DOHH2 (cell line): ENCODE data around the gene SF3A2.
A peak's percentile ranks its signal among the peaks of the same experiment; 100 is the strongest.

Experiments
- H3F3A ChIP-seq: fragments of 200-600 bp; sonication (generic), shearing (Covaris generic); 2 replicates; pipeline ENCODE4 v1.6.0; 2016; ENCODE audit warnings: antibody characterized with exemption, mild to moderate bottlenecking; ENCODE audit not compliant: control insufficient read depth, insufficient read depth
- H3K27ac ChIP-seq: fragments of 200-600 bp; sonication (generic); 2 replicates; pipeline ENCODE4 v1.5.1; 2014; ENCODE audit warnings: low read depth, mild to moderate bottlenecking, low read length, moderate library complexity
- H3K27me3 ChIP-seq: fragments of 200-600 bp; sonication (generic); 2 replicates; pipeline ENCODE4 v1.6.1; 2014; ENCODE audit warnings: mild to moderate bottlenecking, low read length, mixed read lengths; ENCODE audit not compliant: control insufficient read depth
- H3K36me3 ChIP-seq: fragments of 200-600 bp; sonication (generic); 2 replicates; pipeline ENCODE4 v1.6.1; 2014; ENCODE audit warnings: mild to moderate bottlenecking, low read length, moderate library complexity, mixed read lengths; ENCODE audit not compliant: control insufficient read depth
- H3K4me1 ChIP-seq: fragments of 200-600 bp; sonication (generic); 2 replicates; pipeline ENCODE4 v1.6.1; 2014; ENCODE audit warnings: mild to moderate bottlenecking, low read length, mixed read lengths; ENCODE audit not compliant: control insufficient read depth
- H3K4me2 ChIP-seq: fragments of 200-600 bp; sonication (generic); 2 replicates; pipeline ENCODE4 v1.6.0; 2014; ENCODE audit warnings: mild to moderate bottlenecking, low read length, moderate library complexity
- H3K4me3 ChIP-seq: fragments of 200-600 bp; sonication (generic); 2 replicates; pipeline ENCODE4 v1.5.1; 2014; ENCODE audit warnings: mild to moderate bottlenecking, low read length, mixed read lengths
- H3K79me2 ChIP-seq: fragments of 200-600 bp; sonication (generic); 2 replicates; pipeline ENCODE4 v1.6.1; 2014; ENCODE audit warnings: mild to moderate bottlenecking, low read length, mixed read lengths; ENCODE audit not compliant: control insufficient read depth
- H3K9me2 ChIP-seq: fragments of 200-600 bp; sonication (generic); replicated peaks from 2 replicates; pipeline ENCODE4 v1.6.1; 2014; ENCODE audit warnings: mild to moderate bottlenecking, low read length, mixed read lengths; ENCODE audit not compliant: control insufficient read depth
- H3K9me3 ChIP-seq: fragments of 200-600 bp; sonication (generic); 2 replicates; pipeline ENCODE4 v1.6.1; 2014; ENCODE audit warnings: antibody characterized with exemption, low read length, mixed read lengths; ENCODE audit not compliant: control insufficient read depth, insufficient read depth
- H4K20me1 ChIP-seq: fragments of 200-600 bp; sonication (generic); 2 replicates; pipeline ENCODE4 v1.6.0; 2014; ENCODE audit warnings: low read depth, mild to moderate bottlenecking, antibody characterized with exemption, low read length, moderate library complexity; ENCODE audit not compliant: control insufficient read depth, insufficient read depth
- EZH2phosphoT487 ChIP-seq: fragments of 200-600 bp; sonication (generic); IDR thresholded peaks from 2 replicates; pipeline ENCODE4 v1.6.1; 2017; ENCODE audit warnings: borderline replicate concordance, mild to moderate bottlenecking, antibody characterized with exemption, low read length, moderate library complexity, mixed read lengths
- TF ChIP-seq, protein P1 (sequence below): fragments of 200-600 bp; sonication (generic); IDR thresholded peaks from one replicate; pipeline ENCODE4 v1.5.1; 2014; ENCODE audit warnings: antibody characterized with exemption, mild to moderate bottlenecking, low read depth, low read length; ENCODE audit not compliant: poor library complexity, severe bottlenecking

The SF3A2 gene

DNA sequence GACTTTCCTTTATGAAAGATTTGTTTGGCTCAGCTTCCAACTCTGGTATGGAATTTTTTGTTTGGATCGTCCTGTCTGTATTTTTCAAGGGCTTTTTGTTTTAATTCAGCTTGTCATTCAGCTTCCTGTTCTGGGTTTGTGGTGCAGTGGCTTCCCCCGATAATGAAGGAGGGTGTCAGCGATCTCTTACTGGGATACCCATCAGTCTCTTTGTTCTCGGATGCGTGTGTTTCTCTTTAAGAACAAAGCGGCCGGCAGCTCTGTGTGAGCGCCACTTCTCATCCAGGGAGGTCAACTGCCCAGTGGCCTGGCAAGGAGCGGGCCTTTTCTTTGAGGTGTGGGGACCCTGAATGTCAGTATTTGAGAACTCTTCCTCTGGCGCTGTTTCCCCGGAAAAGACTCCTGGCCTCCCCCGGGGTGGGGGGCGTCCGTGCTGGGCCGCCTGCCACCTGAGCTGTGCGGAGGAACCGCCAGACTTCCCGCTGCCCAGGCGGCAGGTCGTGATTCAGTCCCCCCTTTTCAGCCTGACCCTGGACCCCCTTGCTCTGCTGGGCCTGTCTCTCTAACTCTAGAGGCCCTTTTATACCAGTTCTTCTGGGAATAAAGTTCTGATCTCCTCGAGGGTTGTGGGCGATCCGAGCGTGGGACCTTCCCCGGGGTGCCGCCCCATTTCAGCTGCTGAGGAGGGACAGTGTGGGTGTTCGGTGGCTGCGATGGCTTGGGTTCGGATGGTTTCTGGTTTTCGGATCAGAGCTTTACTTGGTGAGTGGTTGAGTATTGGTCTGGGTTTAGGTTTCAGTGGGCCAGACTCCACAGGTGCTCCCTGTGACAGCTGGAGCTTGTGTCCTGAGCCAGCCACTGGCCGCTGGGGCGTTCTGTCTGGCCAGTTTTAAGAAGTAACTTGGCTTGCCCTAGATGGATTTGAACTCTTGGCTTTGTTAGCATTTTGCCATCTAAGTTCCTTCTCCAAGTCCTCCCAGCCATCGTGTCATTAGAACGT lies 3.4 kb downstream of the SF3A2 start:
- Histone ChIP-seq H3K27ac (peak overlapping the region; percentile 8), H3K4me2 (peak overlapping the region; percentile 88), H3K4me3 (peak overlapping the region; percentile 97), H3K9me2 (no peaks in the 10 kb centered on the region), H3F3A (no peaks in the 10 kb centered on the region), H3K79me2 (peaks cover 93% of the 10 kb centered on the region), H3K36me3 (peaks cover 93% of the 10 kb centered on the region), H3K4me1 (peaks cover 40% of the 10 kb centered on the region), H4K20me1 (peaks cover 44% of the 10 kb centered on the region), H3K9me3 (no peaks in the 10 kb centered on the region), H3K27me3 (no peaks in the 10 kb centered on the region)
- TF ChIP-seq, protein P1, sequence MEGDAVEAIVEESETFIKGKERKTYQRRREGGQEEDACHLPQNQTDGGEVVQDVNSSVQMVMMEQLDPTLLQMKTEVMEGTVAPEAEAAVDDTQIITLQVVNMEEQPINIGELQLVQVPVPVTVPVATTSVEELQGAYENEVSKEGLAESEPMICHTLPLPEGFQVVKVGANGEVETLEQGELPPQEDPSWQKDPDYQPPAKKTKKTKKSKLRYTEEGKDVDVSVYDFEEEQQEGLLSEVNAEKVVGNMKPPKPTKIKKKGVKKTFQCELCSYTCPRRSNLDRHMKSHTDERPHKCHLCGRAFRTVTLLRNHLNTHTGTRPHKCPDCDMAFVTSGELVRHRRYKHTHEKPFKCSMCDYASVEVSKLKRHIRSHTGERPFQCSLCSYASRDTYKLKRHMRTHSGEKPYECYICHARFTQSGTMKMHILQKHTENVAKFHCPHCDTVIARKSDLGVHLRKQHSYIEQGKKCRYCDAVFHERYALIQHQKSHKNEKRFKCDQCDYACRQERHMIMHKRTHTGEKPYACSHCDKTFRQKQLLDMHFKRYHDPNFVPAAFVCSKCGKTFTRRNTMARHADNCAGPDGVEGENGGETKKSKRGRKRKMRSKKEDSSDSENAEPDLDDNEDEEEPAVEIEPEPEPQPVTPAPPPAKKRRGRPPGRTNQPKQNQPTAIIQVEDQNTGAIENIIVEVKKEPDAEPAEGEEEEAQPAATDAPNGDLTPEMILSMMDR = no peak
- no peak for TF ChIP-seq EZH2phosphoT487

DNA sequence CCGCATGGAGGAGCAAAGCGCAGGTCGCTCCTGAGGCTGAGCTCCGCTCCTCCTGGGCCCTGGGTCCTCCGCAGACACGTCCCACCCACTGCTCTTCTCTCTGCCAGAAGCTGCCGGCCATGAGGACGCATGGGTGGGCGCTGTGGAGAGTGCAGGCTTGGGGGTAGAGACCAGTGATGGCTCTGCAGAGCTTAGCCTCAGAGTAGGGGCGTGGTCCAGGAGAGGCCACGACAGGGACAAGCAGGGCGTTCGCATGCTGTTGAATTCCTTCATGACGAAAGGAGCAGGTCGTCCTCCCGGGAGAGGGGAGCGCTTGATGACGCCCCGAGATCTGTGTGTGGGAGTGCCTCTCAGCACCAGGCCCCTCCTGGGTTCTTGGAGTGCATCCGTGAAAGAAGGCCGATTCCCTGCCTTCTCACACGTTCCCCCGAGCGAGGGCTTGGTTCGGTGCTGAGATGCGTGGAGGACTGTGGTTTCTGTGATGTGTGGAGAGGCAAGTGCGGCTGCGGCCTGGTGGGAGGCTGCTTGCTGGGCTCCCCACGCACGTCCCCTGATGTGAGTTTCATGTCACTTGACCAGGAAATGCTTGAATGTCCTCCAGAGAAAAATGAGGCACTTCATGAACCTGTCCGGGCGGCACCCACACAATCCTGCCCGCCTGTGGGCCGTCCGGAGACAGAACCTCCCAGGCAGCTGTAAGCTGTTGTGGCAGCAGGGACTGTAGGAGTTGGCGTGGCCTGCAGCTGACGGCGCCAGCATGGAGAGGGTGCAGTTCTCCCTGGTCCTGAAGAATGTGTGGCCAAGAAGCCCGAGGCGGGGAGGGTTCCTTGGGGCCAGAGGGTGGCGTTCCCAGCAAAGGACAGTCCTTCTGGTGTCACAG lies 4.5 kb downstream of the SF3A2 start:
- H3K9me2 ChIP-seq = no peaks in the 10 kb centered on the region
- peaks cover 44% of the 10 kb centered on the region for H4K20me1 ChIP-seq
- peaks cover 82% of the 10 kb centered on the region for H3K79me2 ChIP-seq
- peak overlapping the region; percentile 88; the same call in 1 of the 2 replicates for H3K4me2 ChIP-seq
- no peak overlapping the region for H3K27ac ChIP-seq
- H3K36me3 ChIP-seq = peaks cover 94% of the 10 kb centered on the region
- no peaks in the 10 kb centered on the region for H3K27me3 ChIP-seq
- no peaks in the 10 kb centered on the region for H3F3A ChIP-seq
- no peak overlapping the region; the same call in 1 of the 2 replicates for H3K4me3 ChIP-seq
- H3K9me3 ChIP-seq = no peaks in the 10 kb centered on the region
- peaks cover 38% of the 10 kb centered on the region for H3K4me1 ChIP-seq
- no peak for TF ChIP-seq EZH2phosphoT487
- TF ChIP-seq, protein P1 = no peak

DNA sequence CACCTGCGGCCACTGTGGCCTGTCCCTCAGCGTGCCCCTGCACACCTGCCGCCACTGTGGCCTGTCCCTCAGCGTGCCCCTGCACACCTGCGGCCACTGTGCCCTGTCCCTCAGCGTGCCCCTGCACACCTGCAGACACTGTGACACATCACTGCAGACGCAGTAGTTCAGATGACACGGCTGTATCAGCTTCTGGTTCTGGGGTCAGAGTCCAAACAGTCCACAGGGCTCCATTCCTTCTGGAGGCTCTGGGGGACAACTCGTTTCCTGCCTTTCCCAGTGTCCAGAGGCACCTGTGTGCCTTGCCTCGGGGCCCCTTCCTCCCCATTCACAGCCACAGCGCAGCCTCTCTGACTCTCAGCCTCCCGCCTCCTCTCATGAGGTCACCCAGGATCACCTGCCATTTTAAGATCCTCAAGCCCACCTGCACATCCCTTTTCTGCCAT lies 5.5 kb downstream of the SF3A2 start:
- H3K9me3 ChIP-seq = no peaks in the 10 kb centered on the region
- H3K36me3 ChIP-seq = peaks cover 99% of the 10 kb centered on the region
- H3F3A ChIP-seq = no peaks in the 10 kb centered on the region
- TF ChIP-seq, protein P1 = no peak
- TF ChIP-seq EZH2phosphoT487 = no peak
- H3K27ac ChIP-seq = no peak overlapping the region
- H3K79me2 ChIP-seq = peaks cover 77% of the 10 kb centered on the region
- no peaks in the 10 kb centered on the region for H3K27me3 ChIP-seq
- no peak overlapping the region for H3K4me2 ChIP-seq
- peaks cover 38% of the 10 kb centered on the region for H3K4me1 ChIP-seq
- H4K20me1 ChIP-seq = peaks cover 44% of the 10 kb centered on the region
- no peak overlapping the region for H3K4me3 ChIP-seq
- no peaks in the 10 kb centered on the region for H3K9me2 ChIP-seq
